Measurements from ENCODE around the gene PRDX5.
A peak's percentile ranks its signal among the peaks of the same experiment; 100 is the strongest.

Gene PRDX5

DNA sequence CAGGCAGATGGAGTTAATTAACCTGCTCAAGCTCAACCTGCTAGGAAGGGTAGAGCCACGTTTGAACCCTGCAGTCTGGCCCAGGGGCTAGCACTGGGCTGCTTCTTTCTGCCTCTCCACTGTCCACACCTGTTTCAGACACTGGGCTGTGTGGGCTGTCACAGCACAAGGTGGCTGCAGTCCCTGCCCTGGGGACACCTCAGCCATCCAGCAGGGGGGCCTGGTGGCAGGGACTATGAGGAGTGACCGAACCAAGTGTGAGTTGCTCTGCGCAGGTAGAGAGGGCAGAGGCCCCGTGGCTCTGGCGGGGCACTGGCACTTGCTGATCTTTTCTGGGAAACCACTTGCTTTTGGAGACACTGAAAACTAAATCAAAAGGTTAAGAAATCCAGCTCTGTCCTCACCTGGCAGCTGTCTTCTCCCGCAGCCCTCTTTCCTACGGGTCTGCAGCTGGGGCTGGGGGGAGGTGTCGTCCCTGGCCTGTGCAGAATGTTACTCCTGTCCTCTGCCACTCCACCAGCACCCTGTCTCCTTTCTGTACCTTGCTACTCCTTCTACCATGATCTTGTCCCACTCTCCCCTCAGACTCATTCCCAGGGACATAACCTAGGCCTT lies 39.2 kb upstream of the PRDX5 start:
- TF ChIP-seq, protein P1, sequence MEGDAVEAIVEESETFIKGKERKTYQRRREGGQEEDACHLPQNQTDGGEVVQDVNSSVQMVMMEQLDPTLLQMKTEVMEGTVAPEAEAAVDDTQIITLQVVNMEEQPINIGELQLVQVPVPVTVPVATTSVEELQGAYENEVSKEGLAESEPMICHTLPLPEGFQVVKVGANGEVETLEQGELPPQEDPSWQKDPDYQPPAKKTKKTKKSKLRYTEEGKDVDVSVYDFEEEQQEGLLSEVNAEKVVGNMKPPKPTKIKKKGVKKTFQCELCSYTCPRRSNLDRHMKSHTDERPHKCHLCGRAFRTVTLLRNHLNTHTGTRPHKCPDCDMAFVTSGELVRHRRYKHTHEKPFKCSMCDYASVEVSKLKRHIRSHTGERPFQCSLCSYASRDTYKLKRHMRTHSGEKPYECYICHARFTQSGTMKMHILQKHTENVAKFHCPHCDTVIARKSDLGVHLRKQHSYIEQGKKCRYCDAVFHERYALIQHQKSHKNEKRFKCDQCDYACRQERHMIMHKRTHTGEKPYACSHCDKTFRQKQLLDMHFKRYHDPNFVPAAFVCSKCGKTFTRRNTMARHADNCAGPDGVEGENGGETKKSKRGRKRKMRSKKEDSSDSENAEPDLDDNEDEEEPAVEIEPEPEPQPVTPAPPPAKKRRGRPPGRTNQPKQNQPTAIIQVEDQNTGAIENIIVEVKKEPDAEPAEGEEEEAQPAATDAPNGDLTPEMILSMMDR (IDR thresholded peaks at IDR 0.05; ENCODE audit: extremely low read depth, missing control alignments): no peak

DNA sequence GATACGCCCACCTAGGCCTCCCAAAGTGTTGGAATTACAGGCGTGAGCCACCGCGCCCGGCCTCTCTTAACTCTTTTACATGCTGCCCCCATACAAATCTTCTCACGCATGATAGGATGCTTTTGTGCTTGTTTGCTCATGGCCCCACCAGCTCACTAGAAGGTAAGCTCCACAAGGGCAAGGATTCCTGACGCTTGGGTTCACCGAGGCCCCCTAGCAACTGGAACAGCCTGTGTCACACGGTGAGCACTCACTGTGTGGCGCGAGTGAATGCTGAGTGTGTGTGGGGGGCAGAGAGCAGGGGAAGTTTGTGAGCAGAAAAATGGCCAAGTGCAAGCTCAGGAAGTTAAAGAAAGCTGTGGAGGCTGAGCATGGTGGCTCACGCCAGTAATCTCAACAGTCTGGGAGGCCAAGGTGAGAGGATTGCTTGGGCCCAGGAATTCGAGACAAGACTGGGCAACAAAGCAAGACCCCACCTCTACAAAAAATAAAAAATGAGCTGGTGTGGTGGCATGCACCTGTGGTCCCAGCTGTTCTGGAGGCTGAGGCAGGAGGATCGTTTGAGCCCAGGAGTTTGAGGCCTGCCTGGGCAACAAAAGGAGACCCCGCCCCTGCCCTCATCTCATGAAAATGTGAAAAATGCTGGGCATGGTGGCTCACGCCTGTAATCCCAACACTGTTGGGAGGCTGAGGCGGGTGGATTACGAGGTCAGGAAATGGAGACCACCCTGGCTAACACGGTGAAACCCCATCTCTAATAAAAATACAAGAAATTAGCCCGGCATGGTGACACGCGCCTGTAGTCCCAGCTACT lies 35.8 kb upstream of the PRDX5 start:
- DNase-seq (ENCODE audit: low spot score): no peak
- TF ChIP-seq, protein P1 (IDR thresholded peaks at IDR 0.05; ENCODE audit: extremely low read depth, missing control alignments): no peak

More for the DNA sequence above, 39.2 kb upstream of the PRDX5 start:
- no peak for DNase-seq (ENCODE audit: low spot score)

DNA sequence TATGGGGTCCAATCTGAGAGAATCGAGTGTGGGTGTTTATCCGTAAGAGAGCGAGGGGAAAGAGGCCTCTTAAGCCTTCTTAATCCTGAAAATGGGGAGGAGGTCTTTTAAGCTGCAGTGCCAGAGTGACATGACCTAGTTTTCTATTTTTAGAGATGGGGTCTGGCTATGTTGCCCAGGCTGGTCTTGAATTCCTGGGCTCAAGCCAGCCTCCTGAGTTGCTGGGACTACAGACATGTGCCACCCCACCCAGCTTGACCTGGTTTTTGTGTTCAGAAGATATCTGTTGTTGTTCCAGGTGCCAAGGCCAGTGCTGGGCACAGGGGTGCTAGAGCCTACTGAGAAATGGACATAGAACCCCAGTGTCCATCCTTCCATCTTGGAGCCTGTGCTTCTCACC lies 34.8 kb upstream of the PRDX5 start:
- TF ChIP-seq, protein P1 (IDR thresholded peaks at IDR 0.05; ENCODE audit: extremely low read depth, missing control alignments): no peak
- DNase-seq (ENCODE audit: low spot score): no peak

DNA sequence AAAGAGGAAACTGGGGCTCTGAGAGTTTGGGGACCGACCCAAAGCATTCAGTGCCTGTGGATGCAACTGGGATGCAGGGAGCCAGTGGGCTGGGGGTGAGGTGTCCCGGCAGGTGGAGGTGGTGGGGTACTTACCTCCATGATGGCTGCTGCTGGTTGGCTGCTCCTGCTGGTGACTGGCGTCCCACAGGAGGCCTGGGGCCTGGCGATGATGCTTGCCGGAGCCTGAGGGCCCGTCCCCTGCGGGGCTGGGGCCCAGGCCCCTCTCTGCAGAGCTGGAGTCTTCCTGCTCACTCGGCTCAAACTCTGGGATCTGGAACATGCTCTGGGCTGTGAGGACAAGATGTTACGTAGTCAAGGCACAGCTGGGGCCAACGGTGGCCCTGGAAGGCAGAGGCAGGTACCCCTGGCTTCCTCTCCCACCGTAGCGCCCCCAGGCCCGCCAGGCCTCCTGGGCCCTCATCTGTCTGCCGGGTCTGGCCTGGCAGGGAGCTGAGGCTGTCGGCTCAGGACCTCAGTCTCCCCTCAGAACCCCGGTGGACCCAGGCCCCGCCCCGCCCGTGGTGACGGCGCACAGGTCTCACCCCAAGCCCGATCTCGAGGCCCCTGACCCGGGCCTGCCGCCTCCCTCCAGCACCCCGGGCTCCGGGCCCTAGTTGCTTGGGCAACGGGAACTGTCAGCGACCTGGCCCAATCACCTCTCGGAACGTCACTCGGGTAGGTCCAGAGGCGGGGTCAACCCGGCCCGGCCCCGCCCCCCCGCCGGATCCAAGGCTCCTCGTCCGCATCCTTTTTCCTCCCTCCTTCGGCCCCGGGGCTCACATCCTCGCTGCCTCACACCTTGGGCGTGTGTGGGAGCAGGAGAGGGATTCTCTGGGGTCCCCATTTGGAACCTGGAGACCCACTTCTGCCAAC lies 33.6 kb upstream of the PRDX5 start, which contains the start of gene BAD:
TSS of gene BAD (minus strand) at position 618 of the 914 bp plus-strand sequence. CDS start at position 321, 297 bp downstream.
- peak; percentile 99 for DNase-seq (ENCODE audit: low spot score)
- TF ChIP-seq, protein P1 (IDR thresholded peaks at IDR 0.05; ENCODE audit: extremely low read depth, missing control alignments): no peak

DNA sequence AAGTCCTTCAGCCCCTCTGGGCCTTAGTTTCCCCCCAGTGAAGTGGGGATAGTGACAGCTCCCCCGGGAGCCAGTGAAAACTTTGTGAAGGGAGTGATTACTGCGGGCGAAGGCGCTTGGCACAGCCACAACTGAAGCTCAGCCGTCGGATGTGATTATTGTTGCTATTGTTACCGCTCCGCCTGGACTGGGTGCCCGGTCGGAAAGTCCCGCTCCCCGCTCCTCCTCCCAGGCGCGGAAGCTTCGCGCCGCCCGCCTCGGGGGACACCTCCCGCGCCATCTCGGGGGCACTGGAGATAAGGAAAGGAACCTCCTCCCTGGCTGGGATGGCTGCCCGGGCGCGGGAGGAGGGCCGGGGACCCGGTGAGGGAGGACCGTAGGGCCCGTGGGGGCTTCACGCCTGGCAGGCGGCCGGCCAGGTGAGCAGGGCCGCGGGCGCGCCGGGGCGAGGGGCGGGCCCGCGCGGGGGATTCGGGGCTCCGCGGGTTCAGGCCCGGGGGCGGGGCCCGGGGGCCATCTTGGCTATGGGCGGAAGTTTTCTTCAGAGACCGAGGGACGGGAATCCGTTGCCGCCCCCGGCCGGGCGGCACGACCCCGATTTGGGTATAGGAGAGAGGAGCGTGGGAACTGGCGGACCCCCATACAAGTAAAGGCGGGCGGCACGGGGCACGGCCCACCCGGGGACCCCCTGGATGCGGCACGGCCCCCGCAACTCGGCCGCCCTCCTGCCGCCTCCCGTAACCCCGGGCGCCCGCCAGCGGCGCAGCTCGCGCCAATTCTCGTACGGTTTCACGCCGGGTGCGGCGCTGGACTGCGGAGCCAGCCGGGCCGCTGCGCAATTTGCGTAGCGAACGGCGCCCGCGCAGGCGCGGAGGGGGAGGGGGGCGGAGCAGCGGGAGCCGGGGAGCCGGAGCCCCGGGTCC lies 32.7 kb upstream of the PRDX5 start, which contains the start of gene GPR137:
TSS of gene GPR137 (plus strand) at position 887 of the 923 bp plus-strand sequence. CDS start 677 bp downstream, outside the sequence.
- peak; percentile 98 for DNase-seq (ENCODE audit: low spot score)
- TF ChIP-seq, protein P1 (IDR thresholded peaks at IDR 0.05; ENCODE audit: extremely low read depth, missing control alignments): no peak

All from GM20000 (cell line).